ENCODE data around the gene MAP3K4. TPM values are rescaled to one million over a fixed set of nuclear protein-coding genes. Genes with fewer than 3 reads are reported as not detected.
"Not testable (repeated sequence)": the region's sequence is repeated elsewhere in the genome, so short reads cannot be mapped to it uniquely, and the experiment has no call there.

Gene MAP3K4
- total RNA-seq, 1 donor from 2014 or later = 59.8 TPM

GRCh38 chr6:161115468-161115867 is 123.9 kb downstream of the MAP3K4 start:
- H3K27ac Mint-ChIP-seq = no peak overlapping the region

DNA sequence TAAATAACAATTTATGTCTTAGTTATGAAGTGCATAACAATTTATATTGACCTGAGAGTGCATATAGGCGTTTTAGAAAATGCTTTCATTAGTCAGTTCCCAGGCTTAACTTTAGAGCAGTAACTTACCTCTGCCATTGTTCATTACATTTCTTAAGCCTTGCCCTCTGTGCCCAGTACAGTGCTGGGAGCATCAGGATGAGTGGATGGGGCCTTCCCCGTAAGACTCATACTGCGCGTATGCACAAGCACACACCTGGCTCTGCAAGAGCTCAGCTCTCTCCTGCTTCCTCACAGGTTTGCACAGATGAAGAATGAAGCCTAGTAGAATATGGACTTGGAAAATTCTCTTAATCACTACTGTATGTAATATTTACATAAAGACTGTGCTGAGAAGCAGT is 125.0 kb downstream of the MAP3K4 start:
- Mint-ChIP-seq H3K4me3 (no peak overlapping the region), H3K36me3 (peaks cover 85% of the 10 kb centered on the region), H3K4me1 (no peaks in the 10 kb centered on the region), H3K27me3 (ENCODE audit: low read depth) (no peaks in the 10 kb centered on the region), H3K9me3 (peaks cover 35% of the 10 kb centered on the region), H3K27ac (no peak overlapping the region)
- no peak for DNase-seq (ENCODE audit: low spot score in 2 of 2, unreplicated experiment in 2 of 2)
- TF ChIP-seq CTCF (IDR thresholded peaks at IDR 0.05; ENCODE audit: unreplicated experiment) = no peak

More at GRCh38 chr6:161115468-161115867, 123.9 kb downstream of the MAP3K4 start:
- Mint-ChIP-seq H3K4me1 (no peaks in the 10 kb centered on the region), H3K9me3 (peaks cover 26% of the 10 kb centered on the region), H3K4me3 (no peak overlapping the region), H3K27me3 (ENCODE audit: low read depth) (no peaks in the 10 kb centered on the region), H3K36me3 (peaks cover 84% of the 10 kb centered on the region)
- no peak for TF ChIP-seq CTCF (IDR thresholded peaks at IDR 0.05; ENCODE audit: unreplicated experiment)
- no peak for DNase-seq (ENCODE audit: low spot score in 2 of 2, unreplicated experiment in 2 of 2)

DNA sequence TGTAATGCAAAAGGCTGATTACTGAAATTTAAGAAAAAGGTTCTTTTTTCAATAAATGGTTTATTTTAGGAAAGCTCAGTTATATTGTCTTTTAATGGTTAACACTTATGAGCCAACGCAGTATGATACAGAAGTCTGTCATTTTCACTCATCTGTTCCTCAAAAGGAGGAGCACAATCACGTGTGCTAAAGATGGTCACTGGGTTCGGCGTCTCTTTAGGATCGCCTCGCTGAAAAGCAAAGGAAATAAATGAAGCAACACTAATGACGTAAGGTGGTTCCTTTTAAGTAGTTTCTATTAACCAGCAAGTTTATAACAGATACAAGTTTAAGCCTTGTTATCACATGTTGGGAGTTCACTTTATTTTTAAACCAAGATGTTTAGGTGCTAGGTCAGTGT is 125.7 kb downstream of the MAP3K4 start:
- Mint-ChIP-seq H3K27me3 (ENCODE audit: low read depth) (no peaks in the 10 kb centered on the region), H3K27ac (no peak overlapping the region), H3K4me3 (no peak overlapping the region), H3K9me3 (peaks cover 43% of the 10 kb centered on the region), H3K4me1 (no peaks in the 10 kb centered on the region), H3K36me3 (peaks cover 86% of the 10 kb centered on the region)
- no peak for TF ChIP-seq CTCF (IDR thresholded peaks at IDR 0.05; ENCODE audit: unreplicated experiment)
- no peak for DNase-seq (ENCODE audit: low spot score in 2 of 2, unreplicated experiment in 2 of 2)

DNA sequence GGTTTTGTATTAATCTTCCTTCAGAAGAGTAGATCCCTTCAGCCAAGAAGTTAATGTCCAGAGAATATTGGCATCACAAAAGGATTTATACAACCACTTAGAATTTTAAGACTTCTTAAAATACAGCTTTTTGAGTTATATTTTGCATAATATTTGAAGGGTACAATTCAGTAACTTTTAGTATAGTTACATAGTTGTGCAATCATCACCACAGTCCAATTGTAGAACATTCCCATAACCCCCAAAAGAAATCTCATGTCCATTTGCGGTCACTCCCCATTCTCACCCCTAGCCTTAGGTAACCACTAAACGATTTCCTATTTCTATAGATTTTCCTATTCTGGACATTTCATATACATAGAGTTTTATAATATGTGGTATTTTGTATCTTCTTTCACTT is 126.4 kb downstream of the MAP3K4 start:
- peaks cover 86% of the 10 kb centered on the region for H3K36me3 Mint-ChIP-seq
- no peaks in the 10 kb centered on the region for H3K27me3 Mint-ChIP-seq (ENCODE audit: low read depth)
- peaks cover 48% of the 10 kb centered on the region for H3K9me3 Mint-ChIP-seq
- H3K4me1 Mint-ChIP-seq = no peaks in the 10 kb centered on the region
- no peak overlapping the region for H3K27ac Mint-ChIP-seq
- no peak overlapping the region for H3K4me3 Mint-ChIP-seq
- no peak for DNase-seq (ENCODE audit: low spot score in 2 of 2, unreplicated experiment in 2 of 2)
- TF ChIP-seq CTCF (IDR thresholded peaks at IDR 0.05; ENCODE audit: unreplicated experiment) = no peak

DNA sequence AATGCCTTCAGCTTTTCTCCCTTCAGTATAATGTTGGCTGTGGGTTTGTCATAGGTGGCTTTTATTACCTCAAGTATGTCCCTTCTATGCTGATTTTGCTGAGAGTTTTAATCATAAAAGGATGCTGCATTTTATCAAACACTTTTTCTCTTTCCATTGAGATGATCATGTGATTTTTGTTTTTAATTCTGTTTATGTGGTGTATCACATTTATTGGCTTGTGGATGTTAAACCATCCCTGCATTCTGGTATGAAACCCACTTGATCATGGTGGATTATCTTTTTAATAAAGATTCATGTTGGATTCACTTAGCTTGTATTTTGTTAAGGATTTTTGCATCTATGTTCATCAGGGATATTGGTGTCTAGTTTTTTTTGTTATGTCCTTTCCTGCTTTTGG is 131.8 kb downstream of the MAP3K4 start:
- H3K36me3 Mint-ChIP-seq = peaks cover 95% of the 10 kb centered on the region
- H3K9me3 Mint-ChIP-seq = peaks cover 81% of the 10 kb centered on the region
- not testable (repeated sequence) for H3K27ac Mint-ChIP-seq; H3K4me3 Mint-ChIP-seq; DNase-seq (ENCODE audit: low spot score in 2 of 2, unreplicated experiment in 2 of 2); H3K4me1 Mint-ChIP-seq; H3K27me3 Mint-ChIP-seq (ENCODE audit: low read depth)

DNA sequence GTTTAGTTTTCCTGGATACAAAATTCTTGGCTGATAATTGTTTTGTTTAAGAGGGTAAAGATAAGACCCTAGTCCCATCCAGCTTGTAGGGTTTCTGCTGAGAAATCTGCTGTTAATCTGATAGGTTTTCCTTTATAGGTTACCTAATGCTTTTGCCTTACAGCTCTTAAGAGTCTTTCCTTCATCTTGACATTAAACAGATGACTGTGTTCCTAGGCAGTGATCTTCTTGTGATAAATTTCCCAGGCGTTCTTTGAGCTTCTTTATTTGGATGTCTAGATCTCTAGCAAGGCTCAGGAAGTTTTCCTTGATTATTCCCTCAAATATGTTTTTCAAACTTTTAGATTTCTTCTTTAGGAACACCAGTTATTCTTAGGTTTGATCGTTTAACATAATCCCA is 134.0 kb downstream of the MAP3K4 start:
- H3K9me3 Mint-ChIP-seq = peaks cover 64% of the 10 kb centered on the region
- H3K4me3 Mint-ChIP-seq = no peak overlapping the region
- no peak for DNase-seq (ENCODE audit: low spot score in 2 of 2, unreplicated experiment in 2 of 2)
- H3K36me3 Mint-ChIP-seq = peaks cover 94% of the 10 kb centered on the region
- no peak for TF ChIP-seq CTCF (IDR thresholded peaks at IDR 0.05; ENCODE audit: unreplicated experiment)
- H3K27ac Mint-ChIP-seq = no peak overlapping the region
- H3K4me1 Mint-ChIP-seq = peaks cover 5% of the 10 kb centered on the region
- no peaks in the 10 kb centered on the region for H3K27me3 Mint-ChIP-seq (ENCODE audit: low read depth)

All from mesothelial cell of epicardium (in vitro differentiated cells).